Kidney epithelial cell (primary cell): ENCODE measurements around the gene RIC1. TPM values are rescaled to one million over a fixed set of nuclear protein-coding genes. Genes with fewer than 3 reads are reported as not detected.

ENCODE experiments used
- DNase-seq: peaks from one replicate; pipeline ENCODE4 v3.0.0-alpha.2; 2010; ENCODE audit warnings: low read depth
- H3K27me3 ChIP-seq: 2 replicates; pipeline ENCODE4 v1.6.0; 2011; ENCODE audit warnings: low read length; ENCODE audit not compliant: control insufficient read depth, insufficient read depth
- H3K36me3 ChIP-seq: 2 replicates; pipeline ENCODE4 v1.5.1; 2011; ENCODE audit warnings: low read length; ENCODE audit not compliant: control insufficient read depth, insufficient read depth
- H3K4me3 ChIP-seq: 2 replicates; pipeline ENCODE4 v1.5.1; 2011; ENCODE audit warnings: low read depth, mild to moderate bottlenecking, control low read depth, low read length
- CTCF ChIP-seq: IDR thresholded peaks from 2 replicates; pipeline ENCODE4 v1.5.1; 2011; ENCODE audit warnings: mild to moderate bottlenecking, moderate library complexity, low read length, control low read depth, inconsistent platforms; ENCODE audit not compliant: insufficient read depth, poor library complexity, severe bottlenecking
- total RNA-seq: library from RNA; depleted of rRNA; stranded (reverse); fragments of >200 nt; gene quantifications from 2 replicates; pipeline ENCODE4 v1.2.3, GENCODE V29; 2015

RIC1 gene
- total RNA-seq, 1 donor from 2014 or later: 16.8 TPM

- H3K27me3 ChIP-seq: no peaks in the 10 kb centered on the region
- no peak for DNase-seq
- TF ChIP-seq CTCF: no peak
- H3K4me3 ChIP-seq: no peak overlapping the region
- H3K36me3 ChIP-seq: peaks cover 2% of the 10 kb centered on the region
Measured at GRCh38 chr9:5819174-5819573, 190.3 kb downstream of the RIC1 start.

DNA sequence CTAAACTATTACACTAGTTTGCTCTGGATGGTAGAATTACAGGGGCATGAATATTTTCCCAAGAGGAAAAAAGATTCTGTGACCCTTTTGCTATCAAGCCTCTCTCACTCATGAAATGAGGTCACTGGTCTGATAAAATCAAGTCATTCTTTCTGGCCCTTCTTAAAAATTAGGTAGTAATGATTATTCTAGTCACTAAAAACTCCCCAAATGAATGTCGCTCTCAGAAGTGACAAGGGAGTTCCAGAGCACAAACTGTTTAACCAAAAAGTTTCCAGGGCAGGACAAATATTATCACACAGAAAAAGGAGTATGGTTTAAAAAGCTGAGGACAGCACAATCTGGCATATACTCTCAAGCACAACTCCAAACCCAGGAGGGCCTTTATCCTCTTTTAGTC lies 191.5 kb downstream of the RIC1 start:
- Histone ChIP-seq H3K36me3 (peaks cover 2% of the 10 kb centered on the region), H3K27me3 (no peaks in the 10 kb centered on the region), H3K4me3 (no peak overlapping the region)
- TF ChIP-seq CTCF: no peak
- DNase-seq: no peak

GRCh38 chr9:5825223-5825622 lies 196.3 kb downstream of the RIC1 start:
- H3K36me3 ChIP-seq: no peaks in the 10 kb centered on the region
- H3K4me3 ChIP-seq: no peak overlapping the region
- H3K27me3 ChIP-seq: no peaks in the 10 kb centered on the region
- DNase-seq: no peak
- no peak for TF ChIP-seq CTCF

Other genes starting within 250 kb of the RIC1 start
- gene PLGRKT, start 191.2 kb upstream of the RIC1 start, total RNA-seq: 28.5 and 39.2 TPM in 2 replicates
- 6.6 and 7.7 TPM in 2 replicates for gene CD274, start 178.6 kb upstream of the RIC1 start, total RNA-seq
- 1.8 and 3.2 TPM in 2 replicates for gene PDCD1LG2, start 118.6 kb upstream of the RIC1 start, total RNA-seq
- gene ERMP1, start 204.0 kb downstream of the RIC1 start, total RNA-seq: 9.4 and 10.2 TPM in 2 replicates